Calu3 (cell line): Measurements from ENCODE around the gene ARHGDIG. TPM values are rescaled to one million over a fixed set of nuclear protein-coding genes. Genes with fewer than 3 reads are reported as not detected.
A peak's percentile ranks its signal among the peaks of the same experiment; 100 is the strongest.

ENCODE experiments used
- BruUV-seq: library from RNA; stranded (reverse); fragments of 400-500 nt; replicated peaks from 2 replicates; lab custom pipeline; 2021; lab: Mats Ljungman, UMichigan
- CTCF ChIA-PET: fragments of 300-600 bp; sonication (Branson Sonifier 250); formaldehyde crosslinking; loops from one replicate; lab custom pipeline; 2022; ENCODE audit warnings: antibody characterized with exemption; lab: Charles Lee
- DNase-seq: peaks from one replicate; pipeline ENCODE4 v3.0.0; 2022
- H3K27ac Mint-ChIP-seq: one replicate; pipeline ENCODE4 v1.8.0; 2022; ENCODE audit warnings: mixed read lengths; ENCODE audit not compliant: unreplicated experiment
- H3K27me3 Mint-ChIP-seq: one replicate; pipeline ENCODE4 v1.8.0; 2022; ENCODE audit warnings: mixed read lengths; ENCODE audit not compliant: unreplicated experiment
- H3K36me3 Mint-ChIP-seq: one replicate; pipeline ENCODE4 v1.8.0; 2022; ENCODE audit warnings: mild to moderate bottlenecking, moderate library complexity, mixed read lengths; ENCODE audit not compliant: insufficient read depth, unreplicated experiment
- H3K4me1 Mint-ChIP-seq: one replicate; pipeline ENCODE4 v1.8.0; 2022; ENCODE audit warnings: mild to moderate bottlenecking, low read depth, mixed read lengths; ENCODE audit not compliant: unreplicated experiment
- H3K4me3 Mint-ChIP-seq: one replicate; pipeline ENCODE4 v1.8.0; 2022; ENCODE audit warnings: mild to moderate bottlenecking, low read depth, moderate library complexity, mixed read lengths; ENCODE audit not compliant: unreplicated experiment
- H3K9me3 Mint-ChIP-seq: one replicate; pipeline ENCODE4 v1.8.0; 2022; ENCODE audit warnings: low read depth, mixed read lengths; ENCODE audit not compliant: unreplicated experiment
- CTCF ChIP-seq: fragments of 200-600 bp; IDR thresholded peaks from one replicate; pipeline ENCODE4 v1.8.0; 2022; ENCODE audit warnings: antibody characterized with exemption; ENCODE audit not compliant: unreplicated experiment
- intact Hi-C: fragments of 100-400 bp; cut with micrococcal nuclease; formaldehyde crosslinking; loops from one replicate; pipeline ENCODE4 v1.10.0; 2022; ENCODE audit not compliant: unreplicated experiment
- total RNA-seq: library from RNA; stranded (reverse); gene quantifications from 2 replicates; pipeline ENCODE4 v1.2.3, GENCODE V29; 2022

ARHGDIG gene
- total RNA-seq, 1 experiment from 2014 or later = not detected

- BruUV-seq = no TSS peak
- TF ChIP-seq CTCF = no peak
- peaks cover 4% of the 10 kb centered on the region for H3K36me3 Mint-ChIP-seq
- H3K9me3 Mint-ChIP-seq = no peaks in the 10 kb centered on the region
- CTCF ChIA-PET = interaction anchor here (0.6 kb wide), 1 partner anchor 11 kb away, joined by 3 read pairs; no protein-coding TSS in a partner anchor
- intact Hi-C loops = no loop called here
- H3K4me3 Mint-ChIP-seq = peak within 1 kb of the TSS; percentile 58
- peaks cover 9% of the 10 kb centered on the region for H3K4me1 Mint-ChIP-seq
- peaks cover 35% of the 10 kb centered on the region for H3K27me3 Mint-ChIP-seq
- H3K27ac Mint-ChIP-seq = no peak within 1 kb of the TSS
- no peak for DNase-seq
These were observed 4.6 kb upstream of the ARHGDIG start, which contains the start of gene RGS11 for GRCh38 chr16:275786-276232. TSS of gene RGS11 (minus strand) at chr16:275944. CDS start at chr16:275911, 33 bp downstream.

- H3K9me3 Mint-ChIP-seq = no peaks in the 10 kb centered on the region
- CTCF ChIA-PET = no interaction called here
- BruUV-seq = no TSS peak
- H3K27ac Mint-ChIP-seq = no peak overlapping the region
- intact Hi-C loops = no loop called here
- peaks cover 41% of the 10 kb centered on the region for H3K27me3 Mint-ChIP-seq
- TF ChIP-seq CTCF = no peak
- no peak for DNase-seq
- H3K36me3 Mint-ChIP-seq = peaks cover 4% of the 10 kb centered on the region
- peak overlapping the region; percentile 50 for H3K4me3 Mint-ChIP-seq
- peaks cover 9% of the 10 kb centered on the region for H3K4me1 Mint-ChIP-seq
These were observed 3.8 kb upstream of the ARHGDIG start for GRCh38 chr16:276426-277077.

GRCh38 chr16:278863-279366 is 1.5 kb upstream of the ARHGDIG start:
- no peak overlapping the region for H3K4me3 Mint-ChIP-seq
- H3K36me3 Mint-ChIP-seq = peaks cover 4% of the 10 kb centered on the region
- no peaks in the 10 kb centered on the region for H3K9me3 Mint-ChIP-seq
- H3K4me1 Mint-ChIP-seq = peaks cover 9% of the 10 kb centered on the region
- H3K27ac Mint-ChIP-seq = no peak overlapping the region
- TF ChIP-seq CTCF = no peak
- H3K27me3 Mint-ChIP-seq = peaks cover 41% of the 10 kb centered on the region
- DNase-seq = peak; percentile 65
- CTCF ChIA-PET = interaction anchor here (1.0 kb wide), 2 partner anchors 15 to 74 kb away, joined by 3 read pairs; no protein-coding TSS in a partner anchor
- no TSS peak for BruUV-seq
- intact Hi-C loops = no loop called here

GRCh38 chr16:279531-279930 is 860 bp upstream of the ARHGDIG start:
- intact Hi-C loops = no loop called here
- Mint-ChIP-seq H3K4me1 (peaks cover 9% of the 10 kb centered on the region), H3K4me3 (no peak overlapping the region), H3K9me3 (no peaks in the 10 kb centered on the region), H3K27me3 (peaks cover 41% of the 10 kb centered on the region), H3K36me3 (peaks cover 4% of the 10 kb centered on the region), H3K27ac (no peak overlapping the region)
- CTCF ChIA-PET = interaction anchor here (1.0 kb wide), 2 partner anchors 15 to 73 kb away, joined by 3 read pairs; no protein-coding TSS in a partner anchor
- no peak for TF ChIP-seq CTCF
- BruUV-seq = no TSS peak
- DNase-seq = no peak
